Measurements from ENCODE around the gene PUS3. TPM values are rescaled to one million over a fixed set of nuclear protein-coding genes. Genes with fewer than 3 reads are reported as not detected.

The PUS3 gene
- total and polyA plus RNA-seq, 2 experiments from 2014 or later, result 11.4 to 13.0 TPM

DNA sequence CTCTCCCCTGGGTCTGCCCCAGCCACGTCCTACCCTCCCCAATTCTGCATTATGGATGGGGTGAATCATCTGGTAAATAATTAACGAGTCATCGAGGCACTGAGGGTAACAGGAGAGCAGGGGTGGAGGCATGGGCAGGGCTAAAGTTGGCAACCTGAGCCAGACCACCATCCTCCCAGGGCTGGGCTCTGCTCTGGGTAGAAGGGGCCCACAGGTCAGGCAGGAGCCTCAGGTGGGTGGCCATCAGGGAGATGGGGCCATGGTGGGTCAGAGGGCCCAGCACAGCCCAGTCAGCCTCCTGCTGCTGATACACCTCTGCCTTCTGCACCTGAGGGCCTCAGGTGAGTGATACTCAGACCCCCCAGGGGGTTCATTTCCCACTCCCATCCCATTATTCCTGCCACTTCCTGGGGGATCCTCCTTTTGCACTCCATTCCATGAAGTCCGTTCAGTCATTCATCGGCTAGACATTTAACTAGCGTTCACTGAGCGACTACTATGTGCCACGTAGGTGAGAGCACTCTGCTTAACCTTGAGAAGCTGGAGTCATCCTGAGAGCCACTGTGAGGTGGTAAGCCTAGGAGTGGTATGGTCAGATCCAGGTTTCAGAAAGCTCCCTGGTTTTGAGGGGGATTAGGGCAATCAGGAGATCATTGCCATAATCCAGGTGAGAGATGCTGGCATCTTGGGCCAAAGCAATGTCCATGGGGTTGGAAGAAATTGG is 43.0 kb upstream of the PUS3 start, which contains the start of gene VSIG10L2:
Gene VSIG10L2, plus strand, starts transcription at position 248 of the 724 bp plus-strand sequence. Its CDS starts 12 bp downstream, at position 260.
- H3K27ac ChIP-seq, result no peak within 1 kb of the TSS
- no peaks in the 10 kb centered on the region for H3K9me3 ChIP-seq (ENCODE audit: low read depth)
- no peak for DNase-seq (ENCODE audit: low read depth in 1 of 2, low spot score in 1 of 2)
- H3K36me3 ChIP-seq, result no peaks in the 10 kb centered on the region
- no peak within 1 kb of the TSS for H3K4me3 ChIP-seq
- H3K27me3 ChIP-seq, result no peaks in the 10 kb centered on the region
- TF ChIP-seq, protein P1, sequence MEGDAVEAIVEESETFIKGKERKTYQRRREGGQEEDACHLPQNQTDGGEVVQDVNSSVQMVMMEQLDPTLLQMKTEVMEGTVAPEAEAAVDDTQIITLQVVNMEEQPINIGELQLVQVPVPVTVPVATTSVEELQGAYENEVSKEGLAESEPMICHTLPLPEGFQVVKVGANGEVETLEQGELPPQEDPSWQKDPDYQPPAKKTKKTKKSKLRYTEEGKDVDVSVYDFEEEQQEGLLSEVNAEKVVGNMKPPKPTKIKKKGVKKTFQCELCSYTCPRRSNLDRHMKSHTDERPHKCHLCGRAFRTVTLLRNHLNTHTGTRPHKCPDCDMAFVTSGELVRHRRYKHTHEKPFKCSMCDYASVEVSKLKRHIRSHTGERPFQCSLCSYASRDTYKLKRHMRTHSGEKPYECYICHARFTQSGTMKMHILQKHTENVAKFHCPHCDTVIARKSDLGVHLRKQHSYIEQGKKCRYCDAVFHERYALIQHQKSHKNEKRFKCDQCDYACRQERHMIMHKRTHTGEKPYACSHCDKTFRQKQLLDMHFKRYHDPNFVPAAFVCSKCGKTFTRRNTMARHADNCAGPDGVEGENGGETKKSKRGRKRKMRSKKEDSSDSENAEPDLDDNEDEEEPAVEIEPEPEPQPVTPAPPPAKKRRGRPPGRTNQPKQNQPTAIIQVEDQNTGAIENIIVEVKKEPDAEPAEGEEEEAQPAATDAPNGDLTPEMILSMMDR (IDR thresholded peaks at IDR 0.05; ENCODE audit: low read depth, low read length), result no peak
- H3K4me1 ChIP-seq (ENCODE audit: low read depth), result no peaks in the 10 kb centered on the region

DNA sequence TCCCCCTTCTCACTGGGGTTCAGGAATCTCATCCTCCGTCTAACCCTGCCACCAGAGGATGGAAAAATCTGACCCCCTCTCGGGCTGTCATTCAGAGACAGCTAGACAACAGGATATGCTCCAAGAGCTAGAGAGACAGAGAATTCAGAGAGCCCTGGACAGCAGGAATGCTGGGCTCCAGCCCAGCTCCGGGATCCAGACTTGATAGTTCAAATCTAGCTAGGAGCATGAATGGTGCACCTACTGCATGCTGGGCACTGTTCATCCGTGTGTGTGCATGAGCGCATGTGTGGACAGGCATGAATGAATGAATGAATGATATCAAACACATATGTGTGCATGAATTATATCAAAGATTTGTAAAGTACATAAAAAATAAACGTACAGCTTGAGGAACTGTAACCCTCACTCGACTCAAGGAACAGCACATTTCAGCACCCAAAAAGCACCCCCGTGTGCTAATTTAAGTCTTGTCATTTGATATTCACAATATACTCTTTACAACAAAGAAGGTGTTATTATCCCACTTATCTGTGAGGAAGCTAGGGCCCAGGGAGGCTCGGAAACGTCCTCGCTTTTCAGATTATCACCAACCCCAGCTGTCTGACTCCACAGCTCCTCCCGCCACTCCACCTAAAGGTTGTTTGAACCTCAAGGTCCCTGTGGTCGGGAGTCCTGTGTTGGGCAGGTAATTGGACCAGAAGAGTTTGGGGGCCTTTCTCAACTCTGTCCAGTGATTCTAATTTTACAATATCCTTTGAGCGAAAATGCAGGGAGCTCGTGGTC is 42.2 kb upstream of the PUS3 start:
- H3K36me3 ChIP-seq, result no peaks in the 10 kb centered on the region
- no peaks in the 10 kb centered on the region for H3K9me3 ChIP-seq (ENCODE audit: low read depth)
- no peak for DNase-seq (ENCODE audit: low read depth in 1 of 2, low spot score in 1 of 2)
- no peaks in the 10 kb centered on the region for H3K27me3 ChIP-seq
- H3K27ac ChIP-seq, result no peak overlapping the region
- no peaks in the 10 kb centered on the region for H3K4me1 ChIP-seq (ENCODE audit: low read depth)
- TF ChIP-seq, protein P1 (IDR thresholded peaks at IDR 0.05; ENCODE audit: low read depth, low read length), result no peak
- H3K4me3 ChIP-seq, result no peak overlapping the region

DNA sequence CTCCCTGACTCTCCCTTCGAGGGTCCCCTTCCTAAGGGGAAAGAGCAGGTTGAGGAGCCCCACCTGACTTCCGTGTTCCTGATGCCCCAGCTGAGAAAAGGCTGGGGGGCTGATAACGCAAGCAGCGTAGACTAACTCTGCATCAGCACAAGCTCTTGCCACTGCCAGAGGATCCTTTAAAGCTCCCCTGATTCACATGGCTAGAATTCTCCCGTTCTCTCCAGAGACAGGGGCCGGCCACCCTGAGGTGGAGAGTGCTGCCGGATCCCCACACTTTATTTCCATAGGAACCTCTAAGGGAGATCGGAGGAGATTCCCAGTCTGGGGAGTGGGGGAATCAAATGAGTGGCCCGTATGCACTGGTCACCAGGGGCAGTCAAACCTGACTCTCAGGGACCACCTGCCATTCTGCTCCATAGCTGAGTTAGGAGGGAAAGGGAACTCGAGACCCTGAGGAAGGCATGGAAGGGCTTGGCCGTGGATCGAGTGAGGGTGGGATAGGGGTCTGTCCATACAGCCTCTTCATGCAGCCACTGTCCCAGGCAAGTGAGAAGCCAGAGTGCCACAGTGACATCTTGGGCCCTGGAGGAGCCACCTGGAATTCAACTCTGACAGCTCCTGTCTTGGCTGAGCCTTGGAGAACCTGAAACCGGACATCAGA is 41.5 kb upstream of the PUS3 start:
- H3K27ac ChIP-seq, result no peak overlapping the region
- no peaks in the 10 kb centered on the region for H3K36me3 ChIP-seq
- no peaks in the 10 kb centered on the region for H3K9me3 ChIP-seq (ENCODE audit: low read depth)
- H3K4me1 ChIP-seq (ENCODE audit: low read depth), result no peaks in the 10 kb centered on the region
- TF ChIP-seq, protein P1 (IDR thresholded peaks at IDR 0.05; ENCODE audit: low read depth, low read length), result no peak
- no peak overlapping the region for H3K4me3 ChIP-seq
- no peaks in the 10 kb centered on the region for H3K27me3 ChIP-seq
- no peak for DNase-seq (ENCODE audit: low read depth in 1 of 2, low spot score in 1 of 2)

DNA sequence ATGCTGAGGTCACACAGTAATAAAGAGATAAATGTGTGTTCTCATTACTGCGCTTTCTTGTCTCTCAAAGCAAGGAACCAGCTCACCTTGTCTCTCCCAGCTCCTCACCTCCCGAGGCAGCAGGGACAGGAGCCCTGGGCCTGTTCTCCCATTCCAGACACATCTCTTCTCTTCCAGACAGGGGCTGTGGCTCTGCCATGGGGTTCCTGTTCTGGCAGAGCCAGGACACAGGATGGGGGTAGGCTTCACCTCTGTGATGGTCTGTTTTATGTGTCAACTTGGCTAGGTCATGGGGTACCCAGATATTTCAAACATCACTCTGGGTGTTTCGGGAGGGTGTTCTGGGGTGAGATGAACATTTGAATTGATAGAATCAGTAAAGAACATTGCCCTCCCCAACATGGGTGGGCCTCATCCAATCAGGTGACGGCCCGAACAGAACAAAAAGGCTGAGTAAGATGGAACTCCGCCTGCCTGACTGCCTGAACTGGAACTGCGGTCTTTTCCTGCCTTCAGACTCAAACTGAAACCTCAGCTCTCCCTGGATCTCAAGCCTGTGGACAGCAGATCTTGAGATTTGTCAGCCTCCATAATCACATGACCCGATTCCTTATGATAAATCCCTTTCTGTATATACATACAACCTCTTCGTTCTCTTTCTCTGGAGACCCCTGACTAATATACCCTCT is 40.8 kb upstream of the PUS3 start:
- Histone ChIP-seq H3K27me3 (no peaks in the 10 kb centered on the region), H3K4me3 (no peak overlapping the region), H3K9me3 (ENCODE audit: low read depth) (no peaks in the 10 kb centered on the region), H3K27ac (no peak overlapping the region), H3K4me1 (ENCODE audit: low read depth) (no peaks in the 10 kb centered on the region), H3K36me3 (no peaks in the 10 kb centered on the region)
- no peak for DNase-seq (ENCODE audit: low read depth in 1 of 2, low spot score in 1 of 2)
- TF ChIP-seq, protein P1 (IDR thresholded peaks at IDR 0.05; ENCODE audit: low read depth, low read length), result no peak

DNA sequence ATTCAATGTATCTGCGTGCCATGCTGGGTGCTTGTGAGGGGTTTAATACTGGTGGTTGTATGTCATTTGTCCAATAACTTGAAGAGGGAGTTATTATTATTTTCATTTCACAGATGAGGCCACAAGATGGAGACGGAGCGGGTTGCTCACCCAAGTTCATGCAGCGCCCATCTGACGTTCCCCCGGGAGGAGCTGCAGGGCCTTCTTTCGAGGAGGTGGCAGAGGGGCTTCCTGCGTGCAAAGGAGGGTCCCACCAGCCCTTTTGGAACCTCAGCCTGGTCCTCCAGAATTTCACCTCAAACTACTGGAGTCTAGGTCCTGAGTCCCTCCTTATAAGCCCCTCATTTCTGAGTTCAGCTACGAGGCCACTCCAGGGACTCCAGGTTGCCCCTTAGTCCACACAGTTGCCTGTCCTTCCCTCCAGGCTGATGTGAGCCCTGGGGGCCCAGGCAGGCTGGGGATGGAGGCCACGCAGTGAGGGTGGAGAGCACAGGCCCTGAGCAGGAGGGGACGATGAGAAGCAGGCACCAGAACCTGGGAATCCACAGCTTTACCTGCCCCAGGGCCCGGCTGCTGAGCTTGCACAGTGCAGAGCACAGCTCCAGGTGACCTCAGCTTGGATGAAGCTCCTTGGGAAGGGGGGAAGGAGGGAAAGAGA is 39.9 kb upstream of the PUS3 start:
- H3K9me3 ChIP-seq (ENCODE audit: low read depth), result no peaks in the 10 kb centered on the region
- no peak for DNase-seq (ENCODE audit: low read depth in 1 of 2, low spot score in 1 of 2)
- no peaks in the 10 kb centered on the region for H3K4me1 ChIP-seq (ENCODE audit: low read depth)
- no peaks in the 10 kb centered on the region for H3K27me3 ChIP-seq
- no peak overlapping the region for H3K27ac ChIP-seq
- no peaks in the 10 kb centered on the region for H3K36me3 ChIP-seq
- TF ChIP-seq, protein P1 (IDR thresholded peaks at IDR 0.05; ENCODE audit: low read depth, low read length), result no peak
- no peak overlapping the region for H3K4me3 ChIP-seq
